ENCODE results near the gene PPP4R4. TPM values are rescaled to one million over a fixed set of nuclear protein-coding genes. Genes with fewer than 3 reads are reported as not detected.

The PPP4R4 gene
- total RNA-seq, 1 donor from 2014 or later, result not detected

DNA sequence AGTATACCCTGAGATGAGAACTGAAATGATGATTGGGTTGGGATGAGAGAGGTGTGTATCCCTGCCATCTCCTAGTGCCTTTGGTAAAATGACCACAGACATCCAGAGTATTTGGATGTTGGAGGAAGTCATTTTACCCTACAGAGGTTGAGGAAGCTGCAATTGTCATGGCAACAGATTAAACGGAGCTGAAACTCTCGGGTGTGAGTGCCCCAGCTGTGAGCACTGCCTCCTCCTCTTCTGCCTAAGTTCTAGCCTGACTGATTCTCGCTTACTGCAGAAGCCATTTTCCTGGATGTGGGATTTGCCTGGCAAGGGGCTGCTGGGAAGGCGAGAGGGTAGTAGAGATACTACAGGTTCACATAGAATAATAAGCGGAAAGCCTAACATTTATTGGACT lies 10.3 kb upstream of the PPP4R4 start:
- TF ChIP-seq, protein P1, sequence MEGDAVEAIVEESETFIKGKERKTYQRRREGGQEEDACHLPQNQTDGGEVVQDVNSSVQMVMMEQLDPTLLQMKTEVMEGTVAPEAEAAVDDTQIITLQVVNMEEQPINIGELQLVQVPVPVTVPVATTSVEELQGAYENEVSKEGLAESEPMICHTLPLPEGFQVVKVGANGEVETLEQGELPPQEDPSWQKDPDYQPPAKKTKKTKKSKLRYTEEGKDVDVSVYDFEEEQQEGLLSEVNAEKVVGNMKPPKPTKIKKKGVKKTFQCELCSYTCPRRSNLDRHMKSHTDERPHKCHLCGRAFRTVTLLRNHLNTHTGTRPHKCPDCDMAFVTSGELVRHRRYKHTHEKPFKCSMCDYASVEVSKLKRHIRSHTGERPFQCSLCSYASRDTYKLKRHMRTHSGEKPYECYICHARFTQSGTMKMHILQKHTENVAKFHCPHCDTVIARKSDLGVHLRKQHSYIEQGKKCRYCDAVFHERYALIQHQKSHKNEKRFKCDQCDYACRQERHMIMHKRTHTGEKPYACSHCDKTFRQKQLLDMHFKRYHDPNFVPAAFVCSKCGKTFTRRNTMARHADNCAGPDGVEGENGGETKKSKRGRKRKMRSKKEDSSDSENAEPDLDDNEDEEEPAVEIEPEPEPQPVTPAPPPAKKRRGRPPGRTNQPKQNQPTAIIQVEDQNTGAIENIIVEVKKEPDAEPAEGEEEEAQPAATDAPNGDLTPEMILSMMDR (IDR thresholded peaks at IDR 0.05), result no peak

DNA sequence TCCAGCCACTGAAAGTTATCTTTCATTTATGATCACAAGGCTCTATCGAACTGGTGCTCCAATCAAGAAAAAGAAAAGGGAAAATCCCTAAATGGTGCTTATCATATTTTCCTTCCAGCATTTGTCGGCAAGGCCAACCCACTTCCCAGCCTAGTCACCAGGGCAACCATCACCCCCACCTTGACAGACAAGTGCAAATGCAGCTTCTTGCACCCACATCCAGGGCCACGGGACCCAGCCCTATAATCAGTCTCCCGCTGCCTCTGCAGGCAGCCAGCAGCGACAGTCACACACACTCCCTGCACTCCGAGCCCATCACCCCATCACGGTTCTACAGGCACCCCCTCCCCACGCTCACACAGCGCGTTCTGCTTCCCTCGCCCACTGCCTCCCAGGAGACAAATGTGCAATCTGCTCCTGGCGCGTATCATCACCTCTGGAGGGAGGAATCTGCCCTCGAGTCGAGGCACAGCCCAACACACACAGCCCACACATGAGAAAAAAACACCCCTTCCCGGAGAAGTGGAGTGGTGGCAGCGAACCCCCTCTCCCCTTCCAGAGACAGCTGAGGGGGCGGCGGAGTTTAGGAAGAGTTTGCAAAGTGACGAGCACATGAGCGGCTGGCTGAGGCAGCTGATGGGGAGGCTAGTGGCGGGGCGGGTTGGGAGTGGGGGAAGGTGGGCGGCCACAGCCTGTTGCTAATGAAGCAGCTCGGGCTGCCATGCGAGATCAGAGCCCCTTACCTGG lies 9.3 kb upstream of the PPP4R4 start:
- Mint-ChIP-seq H3K36me3 (ENCODE audit: unreplicated experiment) (no peaks in the 10 kb centered on the region), H3K4me3 (ENCODE audit: unreplicated experiment) (no peak overlapping the region), H3K27ac (ENCODE audit: unreplicated experiment) (no peak overlapping the region), H3K27me3 (ENCODE audit: unreplicated experiment) (peaks cover 42% of the 10 kb centered on the region), H3K4me1 (ENCODE audit: unreplicated experiment) (no peaks in the 10 kb centered on the region), H3K9me3 (ENCODE audit: unreplicated experiment) (no peaks in the 10 kb centered on the region)
- DNase-seq (ENCODE audit: extremely low spot score, unreplicated experiment), result no peak
- TF ChIP-seq, protein P1 (IDR thresholded peaks at IDR 0.05), result no peak

More for the DNA sequence above, 10.3 kb upstream of the PPP4R4 start:
- H3K4me3 Mint-ChIP-seq (ENCODE audit: unreplicated experiment), result no peak overlapping the region
- H3K4me1 Mint-ChIP-seq (ENCODE audit: unreplicated experiment), result no peaks in the 10 kb centered on the region
- H3K36me3 Mint-ChIP-seq (ENCODE audit: unreplicated experiment), result no peaks in the 10 kb centered on the region
- H3K27ac Mint-ChIP-seq (ENCODE audit: unreplicated experiment), result no peak overlapping the region
- peaks cover 47% of the 10 kb centered on the region for H3K27me3 Mint-ChIP-seq (ENCODE audit: unreplicated experiment)
- DNase-seq (ENCODE audit: extremely low spot score, unreplicated experiment), result no peak
- no peaks in the 10 kb centered on the region for H3K9me3 Mint-ChIP-seq (ENCODE audit: unreplicated experiment)

DNA sequence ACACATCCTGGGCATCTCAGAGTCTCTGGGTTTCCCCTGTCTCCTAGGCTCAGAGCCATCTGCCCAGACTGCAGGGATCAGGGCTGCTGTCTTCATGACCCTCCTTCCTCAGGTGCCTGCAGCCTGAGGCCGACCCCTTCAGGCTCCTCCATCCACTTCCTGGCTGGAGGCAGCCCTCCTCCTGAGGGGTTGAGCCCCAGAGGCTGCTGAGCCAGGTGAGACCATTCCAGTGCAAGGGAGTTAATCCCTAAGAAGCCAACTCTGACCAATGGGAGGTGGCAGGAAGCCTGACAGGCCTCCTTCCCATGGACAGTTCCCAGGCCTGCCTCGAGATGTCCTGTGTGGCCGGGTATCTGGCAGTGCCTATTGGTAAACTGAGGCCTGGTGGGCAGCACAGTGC lies 8.4 kb upstream of the PPP4R4 start:
- Mint-ChIP-seq H3K27ac (ENCODE audit: unreplicated experiment) (no peak overlapping the region), H3K36me3 (ENCODE audit: unreplicated experiment) (no peaks in the 10 kb centered on the region), H3K9me3 (ENCODE audit: unreplicated experiment) (no peaks in the 10 kb centered on the region), H3K27me3 (ENCODE audit: unreplicated experiment) (peaks cover 36% of the 10 kb centered on the region), H3K4me3 (ENCODE audit: unreplicated experiment) (no peak overlapping the region), H3K4me1 (ENCODE audit: unreplicated experiment) (no peaks in the 10 kb centered on the region)
- no peak for DNase-seq (ENCODE audit: extremely low spot score, unreplicated experiment)
- TF ChIP-seq, protein P1 (IDR thresholded peaks at IDR 0.05), result no peak

DNA sequence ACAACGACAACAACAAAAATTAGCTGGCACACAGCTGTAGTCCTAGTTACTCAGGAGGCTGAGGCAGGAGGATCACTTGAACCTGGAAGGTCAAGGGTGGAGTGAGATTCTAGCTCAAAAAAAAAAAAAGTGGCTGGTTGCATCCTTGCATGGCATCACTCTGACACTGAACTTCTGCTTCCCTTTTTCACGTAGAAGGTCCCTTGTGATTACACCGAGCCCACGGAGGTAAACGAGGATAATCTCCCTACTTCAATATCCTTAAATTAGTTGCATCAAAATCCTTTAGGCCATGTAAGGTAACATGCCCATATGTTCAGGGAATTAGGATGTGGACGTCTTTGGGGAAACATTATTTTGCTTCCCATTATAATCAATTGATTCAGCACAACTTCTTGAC lies 4.0 kb upstream of the PPP4R4 start:
- no peak overlapping the region for H3K27ac Mint-ChIP-seq (ENCODE audit: unreplicated experiment)
- peaks cover 7% of the 10 kb centered on the region for H3K4me1 Mint-ChIP-seq (ENCODE audit: unreplicated experiment)
- peaks cover 42% of the 10 kb centered on the region for H3K27me3 Mint-ChIP-seq (ENCODE audit: unreplicated experiment)
- no peaks in the 10 kb centered on the region for H3K9me3 Mint-ChIP-seq (ENCODE audit: unreplicated experiment)
- TF ChIP-seq, protein P1 (IDR thresholded peaks at IDR 0.05), result no peak
- H3K4me3 Mint-ChIP-seq (ENCODE audit: unreplicated experiment), result no peak overlapping the region
- DNase-seq (ENCODE audit: extremely low spot score, unreplicated experiment), result no peak
- no peaks in the 10 kb centered on the region for H3K36me3 Mint-ChIP-seq (ENCODE audit: unreplicated experiment)

DNA sequence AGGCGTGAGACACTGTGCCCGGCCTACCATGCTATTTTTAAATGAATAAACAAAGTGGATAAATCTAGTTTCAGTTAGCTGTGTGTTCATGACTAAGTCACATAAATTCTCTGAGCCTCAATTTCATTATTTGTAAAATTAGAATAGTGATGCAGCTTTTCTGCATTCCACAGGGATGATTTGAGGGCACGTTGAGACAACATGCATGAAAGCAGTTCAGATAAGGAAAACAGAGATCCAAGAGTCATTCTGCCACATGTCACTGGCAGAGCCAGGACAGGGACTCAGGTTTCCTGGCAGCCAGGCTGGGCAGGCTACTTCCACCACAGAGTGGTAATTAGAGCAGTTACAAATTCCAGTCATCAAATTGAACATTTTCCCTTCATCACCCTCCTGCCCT lies 2.9 kb upstream of the PPP4R4 start:
- H3K4me3 Mint-ChIP-seq (ENCODE audit: unreplicated experiment), result no peak overlapping the region
- H3K9me3 Mint-ChIP-seq (ENCODE audit: unreplicated experiment), result no peaks in the 10 kb centered on the region
- H3K4me1 Mint-ChIP-seq (ENCODE audit: unreplicated experiment), result peaks cover 12% of the 10 kb centered on the region
- no peak overlapping the region for H3K27ac Mint-ChIP-seq (ENCODE audit: unreplicated experiment)
- TF ChIP-seq, protein P1 (IDR thresholded peaks at IDR 0.05), result no peak
- DNase-seq (ENCODE audit: extremely low spot score, unreplicated experiment), result no peak
- peaks cover 51% of the 10 kb centered on the region for H3K27me3 Mint-ChIP-seq (ENCODE audit: unreplicated experiment)
- no peaks in the 10 kb centered on the region for H3K36me3 Mint-ChIP-seq (ENCODE audit: unreplicated experiment)
